ENCODE results near the gene NPM3.

- TF ChIP-seq CTCF (IDR thresholded peaks at IDR 0.05) (no peak), POLR2A (IDR thresholded peaks at IDR 0.05) (no peak)
Measured at GRCh38 chr10:101767966-101768790, 15.1 kb downstream of the NPM3 start.
